HL-60 (cell line): ENCODE results near the gene PTPRK.

Source experiments
- POLR2AphosphoS5 ChIP-seq: IDR thresholded peaks from 2 replicates; pipeline ENCODE4 v1.6.1; 2012; ENCODE audit warnings: low read depth
- SPI1 ChIP-seq: IDR thresholded peaks from 2 replicates; pipeline ENCODE4 v1.6.1; 2012; ENCODE audit warnings: low read depth, mild to moderate bottlenecking, borderline replicate concordance
- TF ChIP-seq, protein P1 (sequence below): IDR thresholded peaks from one replicate; pipeline ENCODE4 v1.5.1; 2011; ENCODE audit warnings: low read length, control low read depth, inconsistent platforms; ENCODE audit not compliant: insufficient read depth

DNA sequence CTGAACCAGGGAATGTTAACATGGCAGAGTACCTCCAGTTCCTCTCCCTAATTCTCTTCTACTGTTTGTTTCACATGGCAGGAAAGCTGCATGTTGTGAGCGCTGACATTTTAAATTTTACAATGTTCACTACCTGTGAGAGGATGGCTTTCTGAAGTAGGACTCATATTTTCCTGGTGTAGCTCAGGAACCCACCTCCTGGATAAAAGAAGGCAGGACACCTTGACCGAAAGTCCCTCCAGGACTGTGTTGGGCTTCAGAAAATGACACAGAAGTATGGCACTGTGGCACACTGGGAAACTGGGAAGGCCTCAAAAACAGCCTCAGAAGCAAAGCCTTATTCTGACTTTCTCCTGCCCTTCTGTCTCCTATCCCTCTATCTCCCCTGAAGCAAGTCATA lies 33.3 kb downstream of the PTPRK start:
- no peak for TF ChIP-seq POLR2AphosphoS5
- TF ChIP-seq, protein P1, sequence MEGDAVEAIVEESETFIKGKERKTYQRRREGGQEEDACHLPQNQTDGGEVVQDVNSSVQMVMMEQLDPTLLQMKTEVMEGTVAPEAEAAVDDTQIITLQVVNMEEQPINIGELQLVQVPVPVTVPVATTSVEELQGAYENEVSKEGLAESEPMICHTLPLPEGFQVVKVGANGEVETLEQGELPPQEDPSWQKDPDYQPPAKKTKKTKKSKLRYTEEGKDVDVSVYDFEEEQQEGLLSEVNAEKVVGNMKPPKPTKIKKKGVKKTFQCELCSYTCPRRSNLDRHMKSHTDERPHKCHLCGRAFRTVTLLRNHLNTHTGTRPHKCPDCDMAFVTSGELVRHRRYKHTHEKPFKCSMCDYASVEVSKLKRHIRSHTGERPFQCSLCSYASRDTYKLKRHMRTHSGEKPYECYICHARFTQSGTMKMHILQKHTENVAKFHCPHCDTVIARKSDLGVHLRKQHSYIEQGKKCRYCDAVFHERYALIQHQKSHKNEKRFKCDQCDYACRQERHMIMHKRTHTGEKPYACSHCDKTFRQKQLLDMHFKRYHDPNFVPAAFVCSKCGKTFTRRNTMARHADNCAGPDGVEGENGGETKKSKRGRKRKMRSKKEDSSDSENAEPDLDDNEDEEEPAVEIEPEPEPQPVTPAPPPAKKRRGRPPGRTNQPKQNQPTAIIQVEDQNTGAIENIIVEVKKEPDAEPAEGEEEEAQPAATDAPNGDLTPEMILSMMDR = no peak
- TF ChIP-seq SPI1 = no peak
